ENCODE results near the gene LGALSL.

Gene LGALSL

GRCh38 chr2:64460330-64460729 is 6.4 kb downstream of the LGALSL start:
- CTCF ChIA-PET = interaction anchor here (1.2 kb wide), 1 partner anchor 27 kb away, joined by 6 read pairs; no protein-coding TSS in a partner anchor

GRCh38 chr2:64461271-64462058 is 7.5 kb downstream of the LGALSL start:
- ChIA-PET CTCF (interaction anchor here (0.7 kb wide), 1 partner anchor 397 kb away, joined by 3 read pairs; no protein-coding TSS in a partner anchor), POLR2A (ENCODE audit: low non-redundant PET) (no interaction called here)
- no peak overlapping the region for H3K27ac ChIP-seq
- no peak for DNase-seq (ENCODE audit: low spot score)
- TF ChIP-seq, protein P1, sequence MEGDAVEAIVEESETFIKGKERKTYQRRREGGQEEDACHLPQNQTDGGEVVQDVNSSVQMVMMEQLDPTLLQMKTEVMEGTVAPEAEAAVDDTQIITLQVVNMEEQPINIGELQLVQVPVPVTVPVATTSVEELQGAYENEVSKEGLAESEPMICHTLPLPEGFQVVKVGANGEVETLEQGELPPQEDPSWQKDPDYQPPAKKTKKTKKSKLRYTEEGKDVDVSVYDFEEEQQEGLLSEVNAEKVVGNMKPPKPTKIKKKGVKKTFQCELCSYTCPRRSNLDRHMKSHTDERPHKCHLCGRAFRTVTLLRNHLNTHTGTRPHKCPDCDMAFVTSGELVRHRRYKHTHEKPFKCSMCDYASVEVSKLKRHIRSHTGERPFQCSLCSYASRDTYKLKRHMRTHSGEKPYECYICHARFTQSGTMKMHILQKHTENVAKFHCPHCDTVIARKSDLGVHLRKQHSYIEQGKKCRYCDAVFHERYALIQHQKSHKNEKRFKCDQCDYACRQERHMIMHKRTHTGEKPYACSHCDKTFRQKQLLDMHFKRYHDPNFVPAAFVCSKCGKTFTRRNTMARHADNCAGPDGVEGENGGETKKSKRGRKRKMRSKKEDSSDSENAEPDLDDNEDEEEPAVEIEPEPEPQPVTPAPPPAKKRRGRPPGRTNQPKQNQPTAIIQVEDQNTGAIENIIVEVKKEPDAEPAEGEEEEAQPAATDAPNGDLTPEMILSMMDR (conservative IDR thresholded peaks at IDR 0.05; ENCODE audit: low read depth) = no peak

More at GRCh38 chr2:64460330-64460729, 6.4 kb downstream of the LGALSL start:
- no peak for DNase-seq (ENCODE audit: low spot score)
- POLR2A ChIA-PET (ENCODE audit: low non-redundant PET) = no interaction called here
- H3K27ac ChIP-seq = no peak overlapping the region
- TF ChIP-seq, protein P1 (conservative IDR thresholded peaks at IDR 0.05; ENCODE audit: low read depth) = no peak

DNA sequence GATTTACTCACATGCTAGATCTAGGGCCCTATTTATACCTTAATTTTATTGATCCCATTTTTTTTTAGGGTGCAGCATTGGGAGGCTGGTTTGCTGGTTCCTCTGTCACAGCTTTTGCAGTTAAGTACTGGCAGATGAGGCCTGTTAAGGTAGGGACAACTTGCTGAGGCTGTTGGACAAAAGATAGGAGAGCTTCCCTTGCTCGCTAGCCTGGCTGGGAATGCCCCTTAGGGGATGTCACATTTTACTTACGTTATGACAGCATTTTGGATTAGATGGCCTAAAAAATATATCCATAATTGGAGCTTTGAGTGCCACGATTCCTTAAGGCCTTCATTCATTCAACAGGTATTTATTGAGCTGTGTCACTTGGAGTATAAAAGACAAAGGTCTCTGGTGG is 8.2 kb downstream of the LGALSL start:
- POLR2A ChIA-PET (ENCODE audit: low non-redundant PET) = no interaction called here
- no peak for DNase-seq (ENCODE audit: low spot score)
- no peak overlapping the region for H3K27ac ChIP-seq
- TF ChIP-seq, protein P1 (conservative IDR thresholded peaks at IDR 0.05; ENCODE audit: low read depth) = no peak
- CTCF ChIA-PET = interaction anchor here (0.7 kb wide), 2 partner anchors 27 to 397 kb away, joined by 3 read pairs; no protein-coding TSS in a partner anchor

GRCh38 chr2:64462940-64463700 is 9.2 kb downstream of the LGALSL start:
- CTCF ChIA-PET = interaction anchor here (0.7 kb wide), 1 partner anchor 26 kb away, joined by 3 read pairs; no protein-coding TSS in a partner anchor
- POLR2A ChIA-PET (ENCODE audit: low non-redundant PET) = no interaction called here

DNA sequence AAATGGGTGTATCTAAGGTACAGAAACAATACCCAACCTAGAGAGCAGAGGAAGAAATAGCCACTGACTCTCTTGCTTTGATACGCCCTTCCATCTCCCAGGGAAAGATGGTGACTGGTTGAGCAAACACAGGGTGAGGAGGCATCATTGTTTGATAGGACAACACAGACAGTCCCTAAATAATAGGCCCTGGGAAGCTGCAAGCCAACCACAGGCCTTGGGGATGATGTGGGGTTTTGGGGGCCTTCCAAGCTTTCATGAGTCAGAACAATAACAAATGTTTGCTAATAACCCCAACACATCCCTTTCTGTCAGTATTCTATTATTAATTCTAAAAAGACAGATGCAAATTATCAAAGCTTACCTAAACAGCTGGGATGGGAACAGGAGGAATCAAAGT is 9.8 kb downstream of the LGALSL start:
- ChIA-PET POLR2A (ENCODE audit: low non-redundant PET) (no interaction called here), CTCF (no interaction called here)
- H3K27ac ChIP-seq = no peak overlapping the region
- peak; percentile 37 for DNase-seq (ENCODE audit: low spot score)
- TF ChIP-seq, protein P1 (conservative IDR thresholded peaks at IDR 0.05; ENCODE audit: low read depth) = no peak

More at GRCh38 chr2:64462940-64463700, 9.2 kb downstream of the LGALSL start:
- no peak overlapping the region for H3K27ac ChIP-seq
- TF ChIP-seq, protein P1 (conservative IDR thresholded peaks at IDR 0.05; ENCODE audit: low read depth) = no peak
- no peak for DNase-seq (ENCODE audit: low spot score)

DNA sequence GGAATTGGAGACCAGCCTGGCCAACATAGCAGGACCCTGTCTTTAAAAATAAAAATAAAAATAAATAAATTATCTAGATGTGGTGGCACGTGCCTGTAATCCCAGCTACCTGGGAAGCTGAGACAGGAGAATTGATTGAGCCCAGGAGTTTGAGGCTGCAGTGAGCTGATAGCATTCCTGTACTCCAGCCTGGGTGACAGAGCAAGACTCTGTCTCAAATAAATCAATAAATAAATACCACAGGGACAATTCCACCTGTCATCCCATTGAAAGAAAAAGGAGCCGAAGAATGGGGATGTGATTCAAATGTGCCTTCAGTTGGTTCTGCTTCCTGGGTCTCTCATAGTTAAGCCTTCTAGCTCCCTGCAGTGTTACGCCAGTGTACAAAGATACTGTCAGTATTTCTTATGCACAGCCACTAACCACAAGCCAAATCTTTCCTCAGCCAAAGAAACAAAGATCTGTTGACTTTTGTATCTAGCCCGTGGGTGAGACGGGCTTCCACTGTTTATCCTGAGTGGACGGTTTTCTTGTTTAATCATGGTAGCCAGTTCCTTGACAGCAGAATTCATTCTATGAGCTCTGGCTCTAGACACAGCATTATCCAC is 12.6 kb downstream of the LGALSL start:
- no peak for DNase-seq (ENCODE audit: low spot score)
- ChIA-PET POLR2A (ENCODE audit: low non-redundant PET) (no interaction called here), CTCF (interaction anchor here (1.2 kb wide), 1 partner anchor 21 kb away, joined by 4 read pairs; no protein-coding TSS in a partner anchor)
- TF ChIP-seq, protein P1 (conservative IDR thresholded peaks at IDR 0.05; ENCODE audit: low read depth) = no peak
- H3K27ac ChIP-seq = no peak overlapping the region

Data from RWPE1 (cell line).